Psoas muscle (tissue), 8 donors: ENCODE data around the gene CGGBP1. TPM values are rescaled to one million over a fixed set of nuclear protein-coding genes. Genes with fewer than 3 reads are reported as not detected.

Experiments
- ATAC-seq, 4 donors: fragments of 200-7000 bp; cut with Tn5 transposase; one replicate each; pipeline ENCODE4 v1.9.1; 2020; ENCODE audit warnings: moderate library complexity in 3 of 4, mild to moderate bottlenecking in 2 of 4
- DNase-seq, 2 donors: peaks; one replicate each; pipeline ENCODE4 v3.0.0-alpha.2; 2020
- H3K27ac ChIP-seq: fragments of 200-600 bp; one replicate; pipeline ENCODE4 v1.8.0; 2022
- H3K27me3 ChIP-seq, 3 donors: fragments of 200-600 bp in 1 of 3; one replicate each; pipeline versions ENCODE4 v1.6.1 to v1.8.0; 2013 to 2022; ENCODE audit warnings: low read length in 2 of 3, mild to moderate bottlenecking in 2 of 3, moderate library complexity in 1 of 3; ENCODE audit not compliant: insufficient read depth in 3 of 3
- H3K36me3 ChIP-seq, 2 donors: fragments of 200-600 bp in 1 of 2; one replicate each; pipeline versions ENCODE4 v1.6.1 to v1.8.0; 2013 to 2022; ENCODE audit warnings: low read depth in 1 of 2, mild to moderate bottlenecking in 1 of 2, moderate library complexity in 1 of 2; ENCODE audit not compliant: insufficient read depth in 1 of 2
- H3K4me1 ChIP-seq: fragments of 200-600 bp; one replicate; pipeline ENCODE4 v1.8.0; 2022
- H3K4me3 ChIP-seq: fragments of 200-600 bp; one replicate; pipeline ENCODE4 v1.8.0; 2022; ENCODE audit warnings: mild to moderate bottlenecking
- H3K9me3 ChIP-seq: fragments of 200-600 bp; one replicate; pipeline ENCODE4 v1.8.0; 2022
- WGBS, 3 donors: extraction: QIAGEN DNeasy Blood & Tissue Kit; methylation state at CpG; one replicate each; pipeline versions ENCODE4 v1.1.6 to v1.1.7; 2013; 5-methylcytosine and 5-hydroxymethylcytosine counted together
- intact Hi-C, 2 donors: fragments of 100-400 bp; cut with DNase I; formaldehyde crosslinking; loops; one replicate each; pipeline versions ENCODE4 v1.11.0 to v1.14.2; 2022
- polyA plus RNA-seq, 3 donors: library from polyadenylated mRNA; stranded (reverse); fragments of 200-250 nt; gene quantifications; one replicate each; pipeline ENCODE4 v1.2.3, GENCODE V29; 2013
- total RNA-seq, 4 donors: library from RNA; stranded (reverse); fragmentation: NEBNext Ultra II Directional in 2 of 4; extraction: Animal tissue kit (Norgen Biotek cat#: 25700) in 2 of 4; gene quantifications; one replicate each; pipeline versions ENCODE4 v1.2.1 to v1.2.4, GENCODE V29; 2021 to 2023
- TF ChIP-seq, protein P1 (sequence below): fragments of 200-600 bp; IDR thresholded peaks from one replicate; pipeline ENCODE4 v1.8.0; 2022; ENCODE audit warnings: antibody characterized with exemption
- donor health status: healthy with polysubstance abuse.
- donor health status: DM: no; HTN: no; CAD: no; lungs with moderate emphysema.
- donor health status: Bipolar disorder and iron deficiency.
- donor health status: healthy.
- donor health status: DM: yes; HTN: yes; CAD: no.
- donor health status: DM: no; HTN: no; CAD: no.
- donor health status: DM: no; HTN: no; CAD: no.
- donor health status: DM: yes; HTN: yes; CAD: no.

The CGGBP1 gene
- total and polyA plus RNA-seq, 7 donors = 27.4 to 63.2 (median 43.4) TPM

DNA sequence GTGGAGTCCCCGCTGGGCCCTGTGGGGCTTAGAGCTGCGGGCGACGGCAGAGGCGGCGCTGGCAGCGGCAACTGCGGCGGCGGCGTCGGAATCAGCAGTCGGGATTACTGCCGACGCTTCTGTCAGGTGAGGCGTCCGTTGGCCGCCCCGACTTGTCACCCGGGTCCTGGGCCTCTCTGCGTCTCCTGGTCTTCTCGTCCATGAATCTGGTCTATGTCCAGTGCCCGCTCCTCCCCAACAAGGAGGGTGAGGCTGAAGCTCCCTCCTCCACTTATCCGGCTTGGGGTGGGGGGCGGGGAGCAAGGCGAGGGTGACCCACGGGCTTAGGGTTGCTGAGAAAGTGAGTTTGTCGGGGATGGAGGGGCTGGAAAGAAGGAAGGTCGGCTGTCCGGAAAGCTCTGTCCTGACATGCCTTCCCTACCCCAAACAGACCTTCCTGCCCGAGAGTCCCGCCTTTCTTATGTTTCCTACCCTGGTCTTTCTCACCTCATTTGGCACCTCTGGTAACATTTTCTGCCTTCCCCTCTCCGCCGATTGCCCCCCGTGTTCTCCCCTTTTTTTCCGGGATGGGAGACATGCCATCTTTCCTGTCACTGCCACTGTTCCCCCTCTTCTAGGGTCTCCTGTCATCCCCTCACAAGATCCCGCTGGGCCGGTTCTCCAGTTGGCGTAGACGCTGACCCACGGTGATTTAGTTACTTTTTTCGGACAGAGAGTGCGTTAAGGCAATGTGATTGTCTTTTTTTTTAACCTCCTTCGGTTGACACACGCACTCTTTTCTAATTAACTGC is 770 bp upstream of the CGGBP1 start:
- H3K27ac ChIP-seq = peak overlapping the region; percentile 97
- WGBS, 3 donors = 0% methylated on average over 42 to 45 of the region's 45 CpGs
- H3K36me3 ChIP-seq = peaks cover 0 to 30% of the 10 kb centered on the region in 2 donors
- ATAC-seq (peak; percentile 18 to 52 (median 26)), DNase-seq (no peak)
- no peaks in the 10 kb centered on the region for H3K9me3 ChIP-seq
- H3K27me3 ChIP-seq = no peaks in the 10 kb centered on the region
- intact Hi-C loops = loop anchor here in 1 of 2 donors (5.0 kb wide), 2 partner anchors 53 to 93 kb away; no protein-coding TSS in a partner anchor
- peak overlapping the region; percentile 96 for H3K4me3 ChIP-seq
- TF ChIP-seq, protein P1, sequence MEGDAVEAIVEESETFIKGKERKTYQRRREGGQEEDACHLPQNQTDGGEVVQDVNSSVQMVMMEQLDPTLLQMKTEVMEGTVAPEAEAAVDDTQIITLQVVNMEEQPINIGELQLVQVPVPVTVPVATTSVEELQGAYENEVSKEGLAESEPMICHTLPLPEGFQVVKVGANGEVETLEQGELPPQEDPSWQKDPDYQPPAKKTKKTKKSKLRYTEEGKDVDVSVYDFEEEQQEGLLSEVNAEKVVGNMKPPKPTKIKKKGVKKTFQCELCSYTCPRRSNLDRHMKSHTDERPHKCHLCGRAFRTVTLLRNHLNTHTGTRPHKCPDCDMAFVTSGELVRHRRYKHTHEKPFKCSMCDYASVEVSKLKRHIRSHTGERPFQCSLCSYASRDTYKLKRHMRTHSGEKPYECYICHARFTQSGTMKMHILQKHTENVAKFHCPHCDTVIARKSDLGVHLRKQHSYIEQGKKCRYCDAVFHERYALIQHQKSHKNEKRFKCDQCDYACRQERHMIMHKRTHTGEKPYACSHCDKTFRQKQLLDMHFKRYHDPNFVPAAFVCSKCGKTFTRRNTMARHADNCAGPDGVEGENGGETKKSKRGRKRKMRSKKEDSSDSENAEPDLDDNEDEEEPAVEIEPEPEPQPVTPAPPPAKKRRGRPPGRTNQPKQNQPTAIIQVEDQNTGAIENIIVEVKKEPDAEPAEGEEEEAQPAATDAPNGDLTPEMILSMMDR = no peak
- peaks cover 36% of the 10 kb centered on the region for H3K4me1 ChIP-seq

DNA sequence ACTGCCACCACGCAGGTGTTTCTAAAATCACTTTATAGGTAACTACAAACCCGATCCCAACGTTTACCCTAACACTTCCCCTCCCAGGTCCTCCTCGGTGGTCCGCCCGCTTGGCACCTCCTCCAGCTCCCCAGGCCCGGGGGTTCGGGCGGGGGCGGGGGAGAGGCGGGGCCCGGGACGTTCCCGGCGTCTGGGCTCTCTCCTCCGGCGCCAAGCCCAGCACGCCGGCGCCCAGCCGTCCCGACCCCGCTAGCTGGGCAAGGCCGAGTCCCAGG is 562 bp downstream of the CGGBP1 start:
- Histone ChIP-seq H3K36me3 (peaks cover 0 to 35% of the 10 kb centered on the region in 2 donors), H3K27me3 (no peaks in the 10 kb centered on the region), H3K27ac (peak overlapping the region; percentile 97), H3K9me3 (no peaks in the 10 kb centered on the region), H3K4me1 (peaks cover 40% of the 10 kb centered on the region), H3K4me3 (peak overlapping the region; percentile 96)
- WGBS, 3 donors = 0 to 1% (median 1%) methylated on average over 18 to 24 of the region's 24 CpGs
- no peak for ATAC-seq
- intact Hi-C loops = loop anchor here in 1 of 2 donors (5.0 kb wide), 2 partner anchors 54 to 94 kb away; no protein-coding TSS in a partner anchor
- no peak for DNase-seq
- TF ChIP-seq, protein P1 = no peak

DNA sequence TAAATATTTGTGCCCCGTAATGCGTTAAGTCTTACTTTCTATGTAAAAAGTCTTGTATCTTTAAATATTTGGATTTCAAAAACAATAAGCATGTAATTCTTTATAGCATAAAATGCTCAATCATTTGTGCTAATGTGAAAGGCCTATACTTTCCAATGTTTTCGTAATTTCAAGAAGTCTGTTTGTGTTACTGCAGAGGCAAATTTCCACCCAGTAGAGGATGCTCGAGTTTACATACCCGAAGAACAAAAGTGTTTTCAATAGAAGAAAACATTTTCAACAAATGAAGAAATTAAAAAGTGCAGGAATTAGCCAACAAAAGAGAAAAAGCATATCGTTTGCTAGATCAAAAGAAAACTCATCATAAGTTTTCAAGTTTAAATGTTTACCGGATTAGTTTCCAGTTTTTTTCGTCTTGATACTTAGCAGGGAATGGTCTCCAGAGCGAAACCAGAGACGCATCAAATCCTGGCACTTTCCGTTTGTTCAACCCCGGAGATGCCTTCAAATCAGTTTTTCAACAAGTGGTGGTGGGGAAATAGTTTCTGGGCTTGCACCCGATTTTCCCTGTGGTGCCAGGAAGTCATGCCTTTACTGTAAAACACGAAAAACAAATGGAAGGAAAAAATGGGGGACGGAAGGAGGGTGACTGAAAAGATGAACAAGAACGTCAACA is 1.0 kb downstream of the CGGBP1 start:
- no peak for DNase-seq
- ATAC-seq = no peak
- intact Hi-C loops = loop anchor here in 1 of 2 donors (5.0 kb wide), 2 partner anchors 55 to 95 kb away; no protein-coding TSS in a partner anchor
- 13 to 15% (median 13%) methylated on average over 16 of the region's 16 CpGs for WGBS, 3 donors
- H3K27ac ChIP-seq = peak overlapping the region; percentile 97
- H3K4me3 ChIP-seq = peak overlapping the region; percentile 96
- no peaks in the 10 kb centered on the region for H3K27me3 ChIP-seq
- peaks cover 40% of the 10 kb centered on the region for H3K4me1 ChIP-seq
- TF ChIP-seq, protein P1 = no peak
- no peaks in the 10 kb centered on the region for H3K9me3 ChIP-seq
- peaks cover 0 to 35% of the 10 kb centered on the region in 2 donors for H3K36me3 ChIP-seq

DNA sequence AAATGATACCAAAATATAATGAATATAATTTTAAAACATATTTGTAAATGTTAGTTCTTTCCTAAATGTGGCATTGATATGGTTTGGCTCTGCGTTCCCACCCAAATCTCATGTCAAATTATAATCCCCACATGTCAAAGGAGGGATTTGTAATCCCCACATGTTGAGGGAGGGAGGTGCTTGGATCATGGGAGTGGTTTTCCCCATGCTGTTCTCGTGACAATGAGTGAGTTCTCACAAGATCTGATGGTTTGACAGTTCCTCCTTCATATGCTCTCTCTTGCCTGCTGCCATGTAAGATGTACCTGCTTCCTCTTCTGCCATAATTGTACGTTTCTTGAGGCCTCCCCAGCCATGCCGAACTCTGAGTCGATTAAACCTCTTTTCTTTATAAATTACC is 12.0 kb downstream of the CGGBP1 start:
- Histone ChIP-seq H3K9me3 (no peaks in the 10 kb centered on the region), H3K4me3 (no peak overlapping the region), H3K36me3 (no peaks in the 10 kb centered on the region), H3K27me3 (no peaks in the 10 kb centered on the region), H3K4me1 (no peaks in the 10 kb centered on the region), H3K27ac (no peak overlapping the region)
- DNase-seq (no peak), ATAC-seq (no peak)
- intact Hi-C loops = no loop called here
- 76 to 80% (median 79%) methylated on average over 5 of the region's 5 CpGs for WGBS, 3 donors
- TF ChIP-seq, protein P1 = no peak
